IMR-90 (cell line): ENCODE measurements around the gene TEAD4.

Experiments used
- BHLHE40 ChIP-seq: fragments of 150-350 bp; IDR thresholded peaks from 2 replicates; pipeline ENCODE4 v1.6.1; 2016; ENCODE audit warnings: mild to moderate bottlenecking, low read depth, low read length
- CTCF ChIP-seq: conservative IDR thresholded peaks from 2 replicates; pipeline ENCODE4 v1.5.1; 2012; ENCODE audit warnings: mild to moderate bottlenecking, low read depth, low read length, improper control_type of control experiment
- POLR2A ChIP-seq: IDR thresholded peaks from 2 replicates; pipeline ENCODE4 v1.6.1; 2012; ENCODE audit warnings: mild to moderate bottlenecking, low read depth, low read length
- RAD21 ChIP-seq: IDR thresholded peaks from 2 replicates; pipeline ENCODE4 v1.6.1; 2012; ENCODE audit warnings: low read length, improper control_type of control experiment
- RFX5 ChIP-seq: IDR thresholded peaks from 2 replicates; pipeline ENCODE4 v1.8.0; 2012; ENCODE audit warnings: low read depth, mild to moderate bottlenecking, low read length, moderate library complexity

DNA sequence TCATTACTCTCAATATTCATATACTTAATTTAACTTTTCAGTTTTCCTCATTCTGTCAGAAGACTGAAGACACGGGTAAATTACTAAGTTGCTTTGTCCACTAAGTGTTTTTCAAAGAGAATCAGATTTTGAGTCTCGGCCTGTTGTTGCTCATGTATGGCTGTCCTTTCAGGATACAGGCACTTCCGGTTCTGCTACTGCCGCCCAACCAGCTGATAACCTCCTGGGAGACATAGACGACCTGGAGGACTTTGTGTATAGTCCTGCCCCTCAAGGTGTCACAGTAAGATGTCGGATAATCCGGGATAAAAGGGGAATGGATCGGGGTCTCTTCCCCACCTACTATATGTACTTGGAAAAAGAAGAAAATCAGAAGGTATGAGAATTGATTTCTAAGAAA lies 28.3 kb upstream of the TEAD4 start:
- TF ChIP-seq RFX5 (no peak), RAD21 (no peak), POLR2A (no peak), CTCF (no peak), BHLHE40 (no peak)
